ENCODE measurements around the gene TOLLIP.

Gene TOLLIP

DNA sequence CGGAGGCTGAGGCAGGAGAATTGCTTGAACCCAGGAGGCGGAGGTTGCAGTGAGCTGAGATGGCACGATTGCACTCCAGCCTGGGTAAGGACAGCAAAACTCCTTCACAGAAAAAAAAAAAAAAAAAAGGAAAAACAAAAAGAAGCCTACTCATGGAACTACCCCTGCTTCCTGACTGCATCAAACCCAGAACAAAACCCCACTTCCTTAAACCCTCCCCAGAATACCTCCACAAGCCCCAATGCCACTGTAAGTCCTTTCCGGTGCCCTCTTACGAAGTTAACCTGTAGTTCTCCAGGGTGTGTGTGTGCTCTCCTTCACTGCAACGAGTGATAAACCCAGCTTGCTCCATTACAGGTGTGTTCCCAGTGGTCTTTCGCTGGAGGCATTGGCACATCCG, 8.6 kb upstream of the TOLLIP start:
- no peak overlapping the region for H3K27ac ChIP-seq
- TF ChIP-seq, protein P1, sequence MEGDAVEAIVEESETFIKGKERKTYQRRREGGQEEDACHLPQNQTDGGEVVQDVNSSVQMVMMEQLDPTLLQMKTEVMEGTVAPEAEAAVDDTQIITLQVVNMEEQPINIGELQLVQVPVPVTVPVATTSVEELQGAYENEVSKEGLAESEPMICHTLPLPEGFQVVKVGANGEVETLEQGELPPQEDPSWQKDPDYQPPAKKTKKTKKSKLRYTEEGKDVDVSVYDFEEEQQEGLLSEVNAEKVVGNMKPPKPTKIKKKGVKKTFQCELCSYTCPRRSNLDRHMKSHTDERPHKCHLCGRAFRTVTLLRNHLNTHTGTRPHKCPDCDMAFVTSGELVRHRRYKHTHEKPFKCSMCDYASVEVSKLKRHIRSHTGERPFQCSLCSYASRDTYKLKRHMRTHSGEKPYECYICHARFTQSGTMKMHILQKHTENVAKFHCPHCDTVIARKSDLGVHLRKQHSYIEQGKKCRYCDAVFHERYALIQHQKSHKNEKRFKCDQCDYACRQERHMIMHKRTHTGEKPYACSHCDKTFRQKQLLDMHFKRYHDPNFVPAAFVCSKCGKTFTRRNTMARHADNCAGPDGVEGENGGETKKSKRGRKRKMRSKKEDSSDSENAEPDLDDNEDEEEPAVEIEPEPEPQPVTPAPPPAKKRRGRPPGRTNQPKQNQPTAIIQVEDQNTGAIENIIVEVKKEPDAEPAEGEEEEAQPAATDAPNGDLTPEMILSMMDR (IDR thresholded peaks at IDR 0.05): no peak
- DNase-seq (ENCODE audit: low spot score): no peak
- H3K4me3 ChIP-seq: no peak overlapping the region

DNA sequence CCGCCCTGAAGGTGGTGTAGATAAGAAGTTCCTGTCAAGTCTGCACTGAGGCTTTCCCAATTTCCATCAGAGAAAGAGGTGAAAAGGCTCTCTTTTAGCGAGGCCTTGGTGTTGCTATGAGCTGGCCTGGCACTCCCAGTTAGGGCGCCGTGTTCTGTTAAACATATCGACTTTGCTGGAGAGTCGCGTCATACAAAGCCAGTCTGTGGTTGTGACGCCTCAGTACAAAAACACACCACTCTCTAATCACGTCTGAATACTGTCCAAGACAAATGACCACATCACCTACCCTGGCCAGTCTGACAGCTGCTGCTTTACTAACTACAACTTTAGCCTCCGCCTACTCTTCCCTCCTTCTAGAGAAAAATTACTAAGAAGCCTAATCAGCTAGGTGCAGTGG, 8.0 kb upstream of the TOLLIP start:
- Histone ChIP-seq H3K27ac (no peak overlapping the region), H3K4me3 (no peak overlapping the region)
- TF ChIP-seq, protein P1 (IDR thresholded peaks at IDR 0.05): no peak
- DNase-seq (ENCODE audit: low spot score): no peak

DNA sequence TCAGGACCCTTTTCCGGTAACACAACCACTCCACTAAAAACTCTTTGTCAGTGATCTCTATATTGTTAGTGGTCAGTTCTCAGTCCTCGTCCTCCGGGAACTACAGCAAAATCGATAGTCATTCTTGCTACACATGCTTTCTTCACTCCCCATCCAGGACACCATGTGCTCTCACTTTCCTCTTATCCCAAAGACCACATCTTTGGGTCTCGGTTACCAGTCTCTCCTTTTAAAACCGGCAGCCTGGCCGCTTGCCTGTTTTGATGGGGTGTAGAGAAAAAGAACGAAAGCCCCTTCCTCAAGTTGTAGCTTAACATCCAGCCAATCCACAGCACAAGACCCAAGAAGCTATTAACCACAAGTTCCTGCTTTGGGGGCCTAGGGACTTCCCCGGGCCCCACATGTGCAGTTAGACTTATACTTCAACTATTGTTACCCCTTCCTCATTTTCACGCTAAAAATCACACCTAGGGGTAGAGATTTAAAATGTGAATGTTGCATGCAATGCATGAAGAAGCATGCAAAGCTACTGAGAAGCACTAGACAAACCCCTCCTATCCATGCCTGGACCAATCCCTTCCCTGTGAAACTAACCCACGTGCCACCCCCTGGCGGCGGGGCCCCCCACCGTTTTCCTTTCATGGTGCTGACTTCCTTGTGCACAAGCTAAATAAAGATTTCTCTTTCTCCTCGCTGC, 1.5 kb upstream of the TOLLIP start:
- DNase-seq (ENCODE audit: low spot score): no peak
- no peak overlapping the region for H3K27ac ChIP-seq
- TF ChIP-seq, protein P1 (IDR thresholded peaks at IDR 0.05): no peak
- no peak overlapping the region for H3K4me3 ChIP-seq

DNA sequence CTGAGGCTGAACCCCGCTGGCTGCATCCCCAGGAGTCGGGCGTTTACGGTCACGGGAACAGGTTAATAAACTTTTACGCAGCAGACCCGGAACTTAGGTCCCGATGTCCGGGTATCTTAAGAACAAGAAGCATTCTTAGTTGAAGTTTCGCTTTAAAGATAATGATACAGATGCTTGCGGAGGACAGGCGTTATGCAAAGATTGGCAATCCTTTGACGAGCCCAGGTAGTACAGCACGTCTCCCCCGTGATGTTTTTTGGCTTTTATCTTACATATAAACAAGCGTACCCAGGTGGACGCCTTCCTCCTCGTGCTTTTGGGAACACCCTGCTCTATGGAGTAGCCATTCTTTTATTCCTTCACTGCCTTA, 871 bp upstream of the TOLLIP start:
- Histone ChIP-seq H3K27ac (peak overlapping the region; percentile 96 to 97), H3K4me3 (peak overlapping the region; percentile 96)
- TF ChIP-seq, protein P1 (IDR thresholded peaks at IDR 0.05): no peak
- no peak for DNase-seq (ENCODE audit: low spot score)

DNA sequence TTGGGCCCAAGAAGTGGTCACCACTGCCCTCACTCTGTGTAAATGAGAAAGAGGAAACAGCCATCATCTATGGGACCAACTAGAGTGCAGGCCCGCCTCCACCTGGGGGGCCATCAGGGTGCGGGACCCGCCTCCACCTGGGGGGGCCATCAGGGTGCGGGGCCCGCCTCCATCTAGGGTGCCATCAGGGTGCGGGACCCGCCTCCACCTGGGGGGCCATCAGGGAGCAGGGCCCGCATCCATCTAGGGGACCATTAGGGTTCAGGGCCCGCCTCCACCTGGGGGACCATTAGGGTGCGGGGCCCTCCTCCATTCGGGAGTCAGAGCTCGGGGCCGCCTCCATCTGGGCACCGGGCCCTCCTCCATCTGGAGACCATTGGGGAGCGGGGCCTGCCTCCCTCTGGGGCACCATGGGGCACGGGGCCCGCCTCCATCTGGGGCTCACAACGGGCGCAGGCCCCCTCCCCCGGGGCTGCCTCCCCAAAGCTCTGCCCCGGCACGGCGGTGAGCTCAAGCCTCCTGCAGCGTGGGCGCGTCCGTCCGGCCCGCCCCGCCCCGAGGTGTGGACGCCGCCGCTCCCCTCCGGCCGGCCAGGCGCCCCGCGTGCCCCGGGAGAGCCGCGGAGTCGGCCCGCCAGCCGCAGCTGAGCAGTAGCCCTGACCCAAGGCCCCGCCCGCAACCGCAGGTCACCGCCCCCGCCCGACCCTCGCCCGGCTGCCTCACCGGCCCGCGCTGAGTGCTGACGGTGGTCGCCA, 512 bp downstream of the TOLLIP start:
- H3K27ac ChIP-seq: peak overlapping the region; percentile 96 to 97
- TF ChIP-seq, protein P1 (IDR thresholded peaks at IDR 0.05): no peak
- no peak for DNase-seq (ENCODE audit: low spot score)

DNA sequence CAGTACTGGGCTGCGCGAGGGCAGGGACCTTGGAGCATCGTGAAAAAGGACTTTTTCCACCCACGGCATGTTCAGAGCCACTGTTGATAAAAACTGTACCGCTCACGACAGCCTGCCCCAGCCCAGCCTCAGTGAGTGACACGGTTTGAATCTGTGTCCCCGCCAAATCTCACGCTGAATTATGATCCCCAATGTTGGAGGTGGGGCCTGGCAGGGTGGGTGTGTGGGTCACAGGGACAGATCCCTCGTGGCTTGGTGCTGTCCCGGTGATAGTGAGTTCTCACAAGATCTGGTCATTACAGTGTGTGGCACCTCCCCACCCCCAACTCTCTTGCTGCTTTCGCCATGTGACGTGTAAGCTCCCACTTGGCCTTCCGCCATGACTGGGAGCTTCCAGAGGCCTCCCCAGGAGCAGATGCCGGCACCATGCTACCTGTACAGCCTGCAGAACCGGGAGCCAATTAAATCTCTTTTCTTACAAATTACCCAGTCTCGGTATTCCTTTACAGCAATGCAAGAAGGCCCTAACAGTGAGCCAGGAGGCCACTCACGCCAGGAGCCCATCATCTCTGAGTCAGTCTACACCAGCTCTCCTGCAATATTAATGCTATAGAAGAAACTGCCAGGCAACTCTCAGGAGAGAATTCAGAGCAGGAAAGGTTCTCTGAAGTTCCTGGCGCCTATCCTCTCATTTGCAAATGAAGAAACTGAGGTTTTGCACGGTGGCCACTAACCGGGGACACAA, 1.3 kb downstream of the TOLLIP start:
- Histone ChIP-seq H3K4me3 (peak overlapping the region; percentile 96), H3K27ac (peak overlapping the region in 1 of 2 donors; percentile 96)
- TF ChIP-seq, protein P1 (IDR thresholded peaks at IDR 0.05): no peak
- DNase-seq (ENCODE audit: low spot score): no peak

More for the DNA sequence above, 512 bp downstream of the TOLLIP start:
- H3K4me3 ChIP-seq: peak overlapping the region; percentile 96

Measured in coronary artery (tissue), 2 donors.